HepG2 (cell line): ENCODE results near the gene TNS1. TPM values are rescaled to one million over a fixed set of nuclear protein-coding genes. Genes with fewer than 3 reads are reported as not detected.

Experiments used
- ELF3 ChIP-seq: IDR thresholded peaks from 2 replicates; pipeline ENCODE4 v1.6.1; 2016; ENCODE audit warnings: missing genetic modification reagents, missing compliant biosample characterization
- KDM6A ChIP-seq: IDR thresholded peaks from 2 replicates; pipeline ENCODE4 v1.6.1; 2016; ENCODE audit warnings: low read depth
- KMT2B ChIP-seq: IDR thresholded peaks from 2 replicates; pipeline ENCODE4 v1.6.1; 2016; ENCODE audit warnings: missing genetic modification reagents, missing compliant biosample characterization
- MTF1 ChIP-seq: sonication (generic); formaldehyde crosslinking; IDR thresholded peaks from 2 replicates; pipeline ENCODE4 v1.5.0; 2020; ENCODE audit warnings: missing genetic modification reagents
- MTF2 ChIP-seq: sonication (generic); formaldehyde crosslinking; IDR thresholded peaks from 2 replicates; pipeline ENCODE4 v1.5.0; 2020; ENCODE audit warnings: missing genetic modification reagents, borderline replicate concordance
- POLR2A ChIP-seq, 2 experiments: IDR thresholded peaks; 2 replicates each; pipeline ENCODE4 v1.6.1; 2011; ENCODE audit warnings: low read depth in 2 of 2, low read length in 2 of 2, mild to moderate bottlenecking in 1 of 2, moderate library complexity in 1 of 2; ENCODE audit not compliant: insufficient read depth in 1 of 2
- PRMT3 ChIP-seq: sonication (generic); formaldehyde crosslinking; IDR thresholded peaks from 2 replicates; pipeline ENCODE4 v1.8.1; 2022; ENCODE audit warnings: low read depth, mild to moderate bottlenecking, moderate library complexity, missing genetic modification reagents, borderline replicate concordance
- TARDBP ChIP-seq: sonication (generic); formaldehyde crosslinking; IDR thresholded peaks from 2 replicates; pipeline ENCODE4 v1.8.0; 2022; ENCODE audit warnings: mild to moderate bottlenecking, missing genetic modification reagents
- TGIF2 ChIP-seq: IDR thresholded peaks from 2 replicates; pipeline ENCODE4 v1.6.1; 2016; ENCODE audit warnings: control low read depth, missing compliant biosample characterization
- ZBTB8A ChIP-seq: sonication (generic); formaldehyde crosslinking; IDR thresholded peaks from 2 replicates; pipeline ENCODE4 v1.4.0; 2020; ENCODE audit warnings: mild to moderate bottlenecking, low read depth, missing genetic modification reagents, borderline replicate concordance
- ZFP90 ChIP-seq: sonication (generic); formaldehyde crosslinking; IDR thresholded peaks from 2 replicates; pipeline ENCODE4 v1.8.0; 2022; ENCODE audit warnings: missing genetic modification reagents, mild to moderate bottlenecking, inconsistent platforms, borderline replicate concordance
- ZNF136 ChIP-seq: sonication (generic); formaldehyde crosslinking; IDR thresholded peaks from 2 replicates; pipeline ENCODE4 v1.8.1; 2022; ENCODE audit warnings: low read depth, mild to moderate bottlenecking, moderate library complexity, missing genetic modification reagents
- ZSCAN21 ChIP-seq: sonication (generic); formaldehyde crosslinking; IDR thresholded peaks from 2 replicates; pipeline ENCODE4 v1.8.0; 2022; ENCODE audit warnings: mild to moderate bottlenecking, missing genetic modification reagents, moderate library complexity, borderline replicate concordance
- ZSCAN9 ChIP-seq: IDR thresholded peaks from 2 replicates; pipeline ENCODE4 v1.6.1; 2016; ENCODE audit warnings: borderline replicate concordance
- polyA plus RNA-seq, 8 experiments: library from polyadenylated mRNA; depleted of rRNA in 3 of 8; stranded (reverse) in 7 of 8; unstranded in 1 of 8; fragments of >200 nt; fragmentation: Illumina TruSeq in 4 of 8; extraction: Trizol in 4 of 8; gene quantifications; 2 replicates each; pipeline versions ENCODE4 v1.2.1 to v1.2.3, GENCODE V29; 2011 to 2016; ENCODE audit warnings: low read depth in 4 of 8, missing spikeins in 1 of 8, mixed read lengths in 1 of 8; ENCODE audit not compliant: insufficient read depth in 1 of 8
- total RNA-seq, 5 experiments: library from RNA; depleted of rRNA; stranded (reverse); fragments of >200 nt; fragmentation: Illumina TruSeq; extraction: Trizol; gene quantifications; 2 replicates each; pipeline ENCODE4 v1.2.3, GENCODE V29; 2016; ENCODE audit warnings: low read depth in 1 of 5
- TF ChIP-seq, protein P1 (sequence below): sonication (generic); formaldehyde crosslinking; IDR thresholded peaks from 2 replicates; pipeline ENCODE4 v1.4.0; 2020; ENCODE audit warnings: missing genetic modification reagents; ENCODE audit errors: not compliant biosample characterization
- TF ChIP-seq, protein P2 (sequence below): sonication (generic); formaldehyde crosslinking; IDR thresholded peaks from 2 replicates; pipeline ENCODE4 v1.4.0; 2020; ENCODE audit warnings: mild to moderate bottlenecking, missing genetic modification reagents
- TF ChIP-seq, protein P3 (sequence below): sonication (generic); formaldehyde crosslinking; conservative IDR thresholded peaks from 2 replicates; pipeline ENCODE4 v1.4.0; 2020; ENCODE audit warnings: missing genetic modification reagents
- TF ChIP-seq, protein P4 (sequence below): sonication (generic); formaldehyde crosslinking; IDR thresholded peaks from 2 replicates; pipeline ENCODE4 v1.5.0; 2020; ENCODE audit warnings: missing genetic modification reagents
- TF ChIP-seq, protein P5 (sequence below): IDR thresholded peaks from 2 replicates; pipeline ENCODE4 v1.6.1; 2018; ENCODE audit warnings: missing genetic modification reagents, mild to moderate bottlenecking, missing compliant biosample characterization

The TNS1 gene
- total and polyA plus RNA-seq, 2 of the 13 experiments (the other 11 are each of a cell fraction or from before 2014, with no cell fraction given): 1.9 to 118 TPM

DNA sequence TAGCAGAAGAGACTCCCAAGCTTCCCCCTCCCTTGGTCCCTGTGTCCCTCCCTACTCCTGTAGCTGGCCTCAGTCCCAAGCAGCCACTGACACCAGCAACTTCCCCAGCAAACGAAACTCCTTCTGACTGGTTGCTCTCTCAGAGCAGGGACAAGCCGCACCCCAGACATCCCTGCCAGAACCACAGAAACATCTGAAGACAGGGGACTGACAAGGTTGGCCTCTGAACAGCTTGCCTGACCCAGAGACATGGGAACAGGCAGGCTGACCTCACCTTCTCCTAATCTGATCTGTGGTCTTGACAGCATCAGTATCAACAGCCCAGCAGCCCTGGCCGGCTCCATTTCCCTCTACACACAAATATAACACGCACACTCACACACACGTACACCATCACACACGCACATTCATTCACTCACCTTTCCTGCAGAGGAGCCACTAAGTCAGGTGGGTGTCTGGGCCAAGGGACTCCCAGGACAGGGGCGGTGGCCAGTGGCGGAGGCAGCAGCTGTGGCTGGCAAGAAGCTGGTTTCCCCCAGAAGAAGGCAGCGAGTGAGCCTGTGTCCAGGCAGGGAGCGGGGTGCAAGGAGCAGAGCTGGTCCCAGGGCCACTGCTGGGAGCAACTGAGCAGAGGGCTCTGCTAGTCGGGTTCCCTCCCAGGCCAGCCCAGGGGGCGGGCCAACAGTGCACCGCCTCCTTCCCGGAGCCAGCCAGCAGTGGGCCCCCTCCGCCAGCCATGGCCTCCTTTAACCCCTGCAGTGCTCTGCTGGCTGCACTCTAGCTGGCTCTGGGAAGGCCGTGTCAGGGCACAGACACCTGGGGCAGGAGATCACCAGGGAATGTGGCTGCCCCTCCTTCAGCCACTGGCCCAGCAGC, 59.1 kb downstream of the TNS1 start (continued):
- TF ChIP-seq, protein P1, sequence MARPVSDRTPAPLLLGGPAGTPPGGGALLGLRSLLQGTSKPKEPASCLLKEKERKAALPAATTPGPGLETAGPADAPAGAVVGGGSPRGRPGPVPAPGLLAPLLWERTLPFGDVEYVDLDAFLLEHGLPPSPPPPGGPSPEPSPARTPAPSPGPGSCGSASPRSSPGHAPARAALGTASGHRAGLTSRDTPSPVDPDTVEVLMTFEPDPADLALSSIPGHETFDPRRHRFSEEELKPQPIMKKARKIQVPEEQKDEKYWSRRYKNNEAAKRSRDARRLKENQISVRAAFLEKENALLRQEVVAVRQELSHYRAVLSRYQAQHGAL: peak; percentile 97
- peak; percentile 69; the same call in 1 of the 2 replicates for TF ChIP-seq ZSCAN9 (CRISPR knock-in tag)
- TF ChIP-seq, protein P2, sequence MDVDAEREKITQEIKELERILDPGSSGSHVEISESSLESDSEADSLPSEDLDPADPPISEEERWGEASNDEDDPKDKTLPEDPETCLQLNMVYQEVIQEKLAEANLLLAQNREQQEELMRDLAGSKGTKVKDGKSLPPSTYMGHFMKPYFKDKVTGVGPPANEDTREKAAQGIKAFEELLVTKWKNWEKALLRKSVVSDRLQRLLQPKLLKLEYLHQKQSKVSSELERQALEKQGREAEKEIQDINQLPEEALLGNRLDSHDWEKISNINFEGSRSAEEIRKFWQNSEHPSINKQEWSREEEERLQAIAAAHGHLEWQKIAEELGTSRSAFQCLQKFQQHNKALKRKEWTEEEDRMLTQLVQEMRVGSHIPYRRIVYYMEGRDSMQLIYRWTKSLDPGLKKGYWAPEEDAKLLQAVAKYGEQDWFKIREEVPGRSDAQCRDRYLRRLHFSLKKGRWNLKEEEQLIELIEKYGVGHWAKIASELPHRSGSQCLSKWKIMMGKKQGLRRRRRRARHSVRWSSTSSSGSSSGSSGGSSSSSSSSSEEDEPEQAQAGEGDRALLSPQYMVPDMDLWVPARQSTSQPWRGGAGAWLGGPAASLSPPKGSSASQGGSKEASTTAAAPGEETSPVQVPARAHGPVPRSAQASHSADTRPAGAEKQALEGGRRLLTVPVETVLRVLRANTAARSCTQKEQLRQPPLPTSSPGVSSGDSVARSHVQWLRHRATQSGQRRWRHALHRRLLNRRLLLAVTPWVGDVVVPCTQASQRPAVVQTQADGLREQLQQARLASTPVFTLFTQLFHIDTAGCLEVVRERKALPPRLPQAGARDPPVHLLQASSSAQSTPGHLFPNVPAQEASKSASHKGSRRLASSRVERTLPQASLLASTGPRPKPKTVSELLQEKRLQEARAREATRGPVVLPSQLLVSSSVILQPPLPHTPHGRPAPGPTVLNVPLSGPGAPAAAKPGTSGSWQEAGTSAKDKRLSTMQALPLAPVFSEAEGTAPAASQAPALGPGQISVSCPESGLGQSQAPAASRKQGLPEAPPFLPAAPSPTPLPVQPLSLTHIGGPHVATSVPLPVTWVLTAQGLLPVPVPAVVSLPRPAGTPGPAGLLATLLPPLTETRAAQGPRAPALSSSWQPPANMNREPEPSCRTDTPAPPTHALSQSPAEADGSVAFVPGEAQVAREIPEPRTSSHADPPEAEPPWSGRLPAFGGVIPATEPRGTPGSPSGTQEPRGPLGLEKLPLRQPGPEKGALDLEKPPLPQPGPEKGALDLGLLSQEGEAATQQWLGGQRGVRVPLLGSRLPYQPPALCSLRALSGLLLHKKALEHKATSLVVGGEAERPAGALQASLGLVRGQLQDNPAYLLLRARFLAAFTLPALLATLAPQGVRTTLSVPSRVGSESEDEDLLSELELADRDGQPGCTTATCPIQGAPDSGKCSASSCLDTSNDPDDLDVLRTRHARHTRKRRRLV: no peak
- peak; percentile 91; the same call in 1 of the 2 replicates for TF ChIP-seq ZFP90 (CRISPR knock-in tag)
- no peak for TF ChIP-seq KMT2B (CRISPR knock-in tag)
- TF ChIP-seq, protein P3, sequence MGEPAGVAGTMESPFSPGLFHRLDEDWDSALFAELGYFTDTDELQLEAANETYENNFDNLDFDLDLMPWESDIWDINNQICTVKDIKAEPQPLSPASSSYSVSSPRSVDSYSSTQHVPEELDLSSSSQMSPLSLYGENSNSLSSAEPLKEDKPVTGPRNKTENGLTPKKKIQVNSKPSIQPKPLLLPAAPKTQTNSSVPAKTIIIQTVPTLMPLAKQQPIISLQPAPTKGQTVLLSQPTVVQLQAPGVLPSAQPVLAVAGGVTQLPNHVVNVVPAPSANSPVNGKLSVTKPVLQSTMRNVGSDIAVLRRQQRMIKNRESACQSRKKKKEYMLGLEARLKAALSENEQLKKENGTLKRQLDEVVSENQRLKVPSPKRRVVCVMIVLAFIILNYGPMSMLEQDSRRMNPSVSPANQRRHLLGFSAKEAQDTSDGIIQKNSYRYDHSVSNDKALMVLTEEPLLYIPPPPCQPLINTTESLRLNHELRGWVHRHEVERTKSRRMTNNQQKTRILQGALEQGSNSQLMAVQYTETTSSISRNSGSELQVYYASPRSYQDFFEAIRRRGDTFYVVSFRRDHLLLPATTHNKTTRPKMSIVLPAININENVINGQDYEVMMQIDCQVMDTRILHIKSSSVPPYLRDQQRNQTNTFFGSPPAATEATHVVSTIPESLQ (CRISPR knock-in tag): 0 out of 2 replicates have a peak, but pooled peaks have one; percentile 3
- TF ChIP-seq ZSCAN21 (CRISPR knock-in tag): peak; percentile 74; the same call in 1 of the 2 replicates
- TF ChIP-seq MTF1 (CRISPR knock-in tag): no peak
- TF ChIP-seq PRMT3 (CRISPR knock-in tag): no peak
- TF ChIP-seq, protein P4, sequence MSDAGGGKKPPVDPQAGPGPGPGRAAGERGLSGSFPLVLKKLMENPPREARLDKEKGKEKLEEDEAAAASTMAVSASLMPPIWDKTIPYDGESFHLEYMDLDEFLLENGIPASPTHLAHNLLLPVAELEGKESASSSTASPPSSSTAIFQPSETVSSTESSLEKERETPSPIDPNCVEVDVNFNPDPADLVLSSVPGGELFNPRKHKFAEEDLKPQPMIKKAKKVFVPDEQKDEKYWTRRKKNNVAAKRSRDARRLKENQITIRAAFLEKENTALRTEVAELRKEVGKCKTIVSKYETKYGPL (CRISPR knock-in tag): no peak
- TF ChIP-seq, protein P5, sequence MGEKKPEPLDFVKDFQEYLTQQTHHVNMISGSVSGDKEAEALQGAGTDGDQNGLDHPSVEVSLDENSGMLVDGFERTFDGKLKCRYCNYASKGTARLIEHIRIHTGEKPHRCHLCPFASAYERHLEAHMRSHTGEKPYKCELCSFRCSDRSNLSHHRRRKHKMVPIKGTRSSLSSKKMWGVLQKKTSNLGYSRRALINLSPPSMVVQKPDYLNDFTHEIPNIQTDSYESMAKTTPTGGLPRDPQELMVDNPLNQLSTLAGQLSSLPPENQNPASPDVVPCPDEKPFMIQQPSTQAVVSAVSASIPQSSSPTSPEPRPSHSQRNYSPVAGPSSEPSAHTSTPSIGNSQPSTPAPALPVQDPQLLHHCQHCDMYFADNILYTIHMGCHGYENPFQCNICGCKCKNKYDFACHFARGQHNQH (CRISPR knock-in tag): peak; percentile 88
- 0 out of 2 replicates have a peak, but pooled peaks have one; percentile 66 for TF ChIP-seq MTF2
- peak; percentile 68 to 98 for TF ChIP-seq POLR2A (IDR thresholded peaks at IDR 0.05; ENCODE audit: insufficient read depth in 1 of 2, low read depth in 2 of 2, low read length in 2 of 2)
- peak; percentile 79 for TF ChIP-seq ELF3 (CRISPR knock-in tag)
- TF ChIP-seq TARDBP (CRISPR knock-in tag): peak; percentile 69; the same call in 1 of the 2 replicates
- no peak for TF ChIP-seq ZNF136 (CRISPR knock-in tag)
- 0 out of 2 replicates have a peak, but pooled peaks have one; percentile 14 for TF ChIP-seq TGIF2 (CRISPR knock-in tag)
- TF ChIP-seq ZBTB8A (CRISPR knock-in tag): no peak
- TF ChIP-seq KDM6A (CRISPR knock-in tag): 0 out of 2 replicates have a peak, but pooled peaks have one; percentile 19
